DND-41 (cell line): ENCODE measurements around the gene MAP4.

Source experiments
- ATAC-seq: fragments of 200-7000 bp; cut with Tn5 transposase; 3 replicates; pipeline ENCODE4 v1.9.1; 2021; ENCODE audit warnings: low read depth; ENCODE audit not compliant: insufficient read depth
- DNase-seq: peaks from one replicate; pipeline ENCODE4 v3.0.0-alpha.2; 2020
- H2AFZ ChIP-seq: 2 replicates; pipeline ENCODE4 v1.6.0; 2012; ENCODE audit warnings: low read depth, low read length
- H3K27ac ChIP-seq: 2 replicates; pipeline ENCODE4 v1.5.1; 2012; ENCODE audit warnings: low read length, inconsistent platforms
- H3K27me3 ChIP-seq: fragments of 200-600 bp; sonication (generic); 2 replicates; pipeline ENCODE4 v1.6.0; 2012; ENCODE audit warnings: low read length, mild to moderate bottlenecking, inconsistent platforms; ENCODE audit not compliant: insufficient read depth, poor library complexity
- H3K36me3 ChIP-seq: 2 replicates; pipeline ENCODE4 v1.5.1; 2012; ENCODE audit warnings: low read length, inconsistent platforms; ENCODE audit not compliant: insufficient read depth
- H3K4me1 ChIP-seq: 2 replicates; pipeline ENCODE4 v1.5.1; 2012; ENCODE audit warnings: mild to moderate bottlenecking, low read length; ENCODE audit not compliant: insufficient read depth
- H3K4me2 ChIP-seq: 2 replicates; pipeline ENCODE4 v1.6.0; 2012; ENCODE audit warnings: mild to moderate bottlenecking, moderate library complexity, low read length, inconsistent platforms; ENCODE audit not compliant: insufficient read depth
- H3K4me3 ChIP-seq, 2 experiments: fragments of 200-600 bp in 1 of 2; shearing (Covaris generic) in 1 of 2; 2 replicates each; pipeline ENCODE4 v1.5.1; 2012 to 2016; ENCODE audit warnings: inconsistent platforms in 2 of 2, low read length in 2 of 2, mild to moderate bottlenecking in 2 of 2, low read depth in 1 of 2, moderate library complexity in 1 of 2
- H3K79me2 ChIP-seq: 2 replicates; pipeline ENCODE4 v1.6.0; 2012; ENCODE audit warnings: low read length, inconsistent platforms; ENCODE audit not compliant: insufficient read depth
- H3K9ac ChIP-seq: 2 replicates; pipeline ENCODE4 v1.6.0; 2012; ENCODE audit warnings: low read depth, mild to moderate bottlenecking, inconsistent platforms, low read length, moderate library complexity
- H3K9me3 ChIP-seq: 2 replicates; pipeline ENCODE4 v1.5.1; 2012; ENCODE audit warnings: low read length, moderate library complexity, mild to moderate bottlenecking, inconsistent platforms; ENCODE audit not compliant: insufficient read depth, severe bottlenecking
- H4K20me1 ChIP-seq: 2 replicates; pipeline ENCODE4 v1.6.0; 2012; ENCODE audit warnings: low read length; ENCODE audit not compliant: insufficient read depth
- EZH2 ChIP-seq: IDR thresholded peaks from 3 replicates; pipeline ENCODE4 v1.6.1; 2012; ENCODE audit warnings: borderline replicate concordance, low read depth, mild to moderate bottlenecking, moderate library complexity, low read length, inconsistent platforms; ENCODE audit not compliant: severe bottlenecking
- TF ChIP-seq, protein P1 (sequence below): IDR thresholded peaks from 2 replicates; pipeline ENCODE4 v1.5.1; 2012; ENCODE audit warnings: borderline replicate concordance, low read length, moderate library complexity, mild to moderate bottlenecking; ENCODE audit not compliant: poor library complexity, severe bottlenecking; ENCODE audit errors: extremely low read depth

MAP4 gene

DNA sequence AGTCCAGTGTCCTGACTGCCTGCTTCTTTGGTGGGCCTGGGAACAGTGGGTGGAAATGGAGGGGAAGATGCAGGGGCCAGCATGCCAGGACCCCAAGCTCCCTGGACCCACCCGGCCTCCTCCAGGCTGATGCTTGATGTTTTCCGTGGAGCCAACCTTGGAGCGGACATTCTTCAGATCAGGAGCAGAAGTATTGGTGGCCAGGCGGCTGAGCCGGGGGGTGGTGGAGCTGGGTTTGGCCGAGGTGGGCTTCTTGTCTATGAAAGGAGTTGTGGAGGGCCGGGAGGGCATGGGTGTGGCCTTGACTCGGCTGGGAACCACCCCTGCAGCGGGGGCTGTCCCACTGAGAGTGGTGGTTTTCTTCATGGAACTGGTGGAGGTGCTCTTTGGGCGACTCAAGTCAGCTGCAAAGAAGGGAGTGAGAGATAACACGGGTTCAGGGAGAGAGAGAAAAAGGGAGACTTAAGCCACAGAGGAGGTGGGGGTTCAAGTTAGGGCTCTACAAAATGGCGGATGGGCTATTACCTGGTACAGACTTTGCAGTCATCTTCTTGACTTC is 145.4 kb downstream of the MAP4 start:
- TF ChIP-seq EZH2 = no peak
- TF ChIP-seq, protein P1, sequence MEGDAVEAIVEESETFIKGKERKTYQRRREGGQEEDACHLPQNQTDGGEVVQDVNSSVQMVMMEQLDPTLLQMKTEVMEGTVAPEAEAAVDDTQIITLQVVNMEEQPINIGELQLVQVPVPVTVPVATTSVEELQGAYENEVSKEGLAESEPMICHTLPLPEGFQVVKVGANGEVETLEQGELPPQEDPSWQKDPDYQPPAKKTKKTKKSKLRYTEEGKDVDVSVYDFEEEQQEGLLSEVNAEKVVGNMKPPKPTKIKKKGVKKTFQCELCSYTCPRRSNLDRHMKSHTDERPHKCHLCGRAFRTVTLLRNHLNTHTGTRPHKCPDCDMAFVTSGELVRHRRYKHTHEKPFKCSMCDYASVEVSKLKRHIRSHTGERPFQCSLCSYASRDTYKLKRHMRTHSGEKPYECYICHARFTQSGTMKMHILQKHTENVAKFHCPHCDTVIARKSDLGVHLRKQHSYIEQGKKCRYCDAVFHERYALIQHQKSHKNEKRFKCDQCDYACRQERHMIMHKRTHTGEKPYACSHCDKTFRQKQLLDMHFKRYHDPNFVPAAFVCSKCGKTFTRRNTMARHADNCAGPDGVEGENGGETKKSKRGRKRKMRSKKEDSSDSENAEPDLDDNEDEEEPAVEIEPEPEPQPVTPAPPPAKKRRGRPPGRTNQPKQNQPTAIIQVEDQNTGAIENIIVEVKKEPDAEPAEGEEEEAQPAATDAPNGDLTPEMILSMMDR = no peak
- Histone ChIP-seq H3K27ac (no peak overlapping the region), H3K4me3 (no peak overlapping the region), H3K9me3 (no peaks in the 10 kb centered on the region), H3K4me1 (no peaks in the 10 kb centered on the region), H3K36me3 (peaks cover 86% of the 10 kb centered on the region), H2AFZ (no peak overlapping the region), H3K79me2 (no peaks in the 10 kb centered on the region), H4K20me1 (no peaks in the 10 kb centered on the region), H3K27me3 (no peaks in the 10 kb centered on the region), H3K9ac (no peak overlapping the region), H3K4me2 (no peak overlapping the region)
- DNase-seq = no peak
- no peak for ATAC-seq

DNA sequence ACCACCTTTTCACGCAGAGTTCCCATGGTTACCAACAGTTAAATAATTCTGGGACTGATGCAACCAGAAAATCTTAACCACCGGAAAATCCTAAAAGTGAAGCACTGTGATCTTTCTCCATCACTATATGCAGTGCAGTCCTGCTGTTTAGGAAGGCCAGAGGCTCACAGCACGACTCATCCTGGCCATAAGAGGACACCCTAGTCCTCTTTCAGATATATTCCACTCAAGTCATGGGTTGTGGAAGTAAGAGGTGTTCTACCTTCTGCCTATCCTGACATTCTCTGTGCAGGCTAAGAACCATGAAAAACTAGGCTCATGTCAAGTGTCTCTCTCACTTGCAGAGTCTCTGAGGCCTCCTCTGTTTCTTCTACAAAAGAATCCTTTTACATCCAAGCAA is 146.1 kb downstream of the MAP4 start:
- TF ChIP-seq, protein P1 = no peak
- no peak for TF ChIP-seq EZH2
- Histone ChIP-seq H3K27me3 (no peaks in the 10 kb centered on the region), H3K36me3 (peaks cover 86% of the 10 kb centered on the region), H3K4me2 (no peak overlapping the region), H3K27ac (no peak overlapping the region), H3K79me2 (no peaks in the 10 kb centered on the region), H3K9me3 (no peaks in the 10 kb centered on the region), H3K9ac (no peak overlapping the region), H3K4me1 (no peaks in the 10 kb centered on the region), H3K4me3 (no peak overlapping the region), H2AFZ (no peak overlapping the region), H4K20me1 (no peaks in the 10 kb centered on the region)
- DNase-seq (no peak), ATAC-seq (no peak)

DNA sequence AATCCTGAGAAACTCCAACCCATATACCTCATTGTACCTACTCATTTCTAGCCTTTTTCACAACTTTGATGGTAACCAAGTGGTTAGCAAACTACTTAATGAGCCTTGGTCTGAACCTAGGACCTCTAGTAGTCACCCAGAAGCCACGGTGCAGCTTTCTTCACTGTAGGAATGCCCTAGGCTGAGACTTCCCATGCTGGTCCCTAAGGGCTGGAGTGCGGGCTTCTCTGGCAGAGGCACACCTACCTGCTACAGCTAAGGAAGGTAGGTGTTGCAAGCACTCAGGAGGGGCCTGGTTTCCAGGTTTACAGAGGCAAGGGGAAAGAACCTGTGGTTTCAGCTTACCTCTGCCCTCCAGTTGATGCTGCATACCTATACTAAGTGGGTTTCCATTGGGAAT is 147.9 kb downstream of the MAP4 start:
- no peak overlapping the region for H3K9ac ChIP-seq
- H3K4me2 ChIP-seq = no peak overlapping the region
- H3K27ac ChIP-seq = no peak overlapping the region
- no peaks in the 10 kb centered on the region for H3K79me2 ChIP-seq
- TF ChIP-seq EZH2 = no peak
- TF ChIP-seq, protein P1 = no peak
- no peaks in the 10 kb centered on the region for H3K27me3 ChIP-seq
- ATAC-seq = no peak
- no peak overlapping the region for H3K4me3 ChIP-seq
- DNase-seq = no peak
- H2AFZ ChIP-seq = no peak overlapping the region
- no peaks in the 10 kb centered on the region for H3K9me3 ChIP-seq
- H4K20me1 ChIP-seq = no peaks in the 10 kb centered on the region
- H3K4me1 ChIP-seq = no peaks in the 10 kb centered on the region
- H3K36me3 ChIP-seq = peaks cover 79% of the 10 kb centered on the region

DNA sequence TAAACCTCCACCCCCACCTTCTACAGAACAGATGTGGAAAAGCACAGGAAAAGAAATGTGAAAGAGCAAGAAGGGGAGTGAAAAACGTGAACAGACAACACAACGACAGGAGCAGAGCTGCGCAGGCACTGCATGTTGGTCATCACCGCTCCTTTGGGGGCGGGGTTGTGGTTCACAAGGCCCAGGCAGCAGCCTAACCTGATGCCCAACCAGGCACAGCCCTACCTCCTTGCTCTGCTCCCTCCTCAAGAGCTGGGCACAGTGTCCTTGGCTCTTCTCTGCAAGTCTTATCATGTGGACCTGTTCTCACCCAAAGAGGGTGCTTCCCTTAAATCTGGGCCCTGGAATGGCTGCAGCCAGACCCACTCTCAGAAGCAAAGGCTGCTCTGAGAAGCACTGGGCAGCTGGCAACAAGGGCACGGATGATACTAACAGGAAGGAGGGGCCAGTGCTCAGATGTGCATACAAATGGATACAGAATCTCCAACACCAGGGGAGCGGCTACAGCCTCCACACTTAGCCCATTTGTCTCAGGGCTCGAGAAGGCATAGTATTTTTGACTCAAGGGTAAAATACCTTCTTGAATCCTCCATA is 148.7 kb downstream of the MAP4 start:
- Histone ChIP-seq H3K27me3 (no peaks in the 10 kb centered on the region), H2AFZ (no peak overlapping the region), H3K4me1 (no peaks in the 10 kb centered on the region), H3K4me2 (no peak overlapping the region), H3K36me3 (peaks cover 73% of the 10 kb centered on the region), H3K9me3 (no peaks in the 10 kb centered on the region), H3K4me3 (no peak overlapping the region), H4K20me1 (no peaks in the 10 kb centered on the region), H3K79me2 (no peaks in the 10 kb centered on the region), H3K9ac (no peak overlapping the region), H3K27ac (no peak overlapping the region)
- no peak for DNase-seq
- no peak for ATAC-seq
- TF ChIP-seq, protein P1 = no peak
- no peak for TF ChIP-seq EZH2
